Osteoblast (primary cell): ENCODE data around the gene USH2A. TPM values are rescaled to one million over a fixed set of nuclear protein-coding genes. Genes with fewer than 3 reads are reported as not detected.

Source experiments
- DNase-seq: peaks from one replicate; pipeline ENCODE4 v3.0.0; 2011; ENCODE audit warnings: low spot score, mixed read lengths; ENCODE audit not compliant: insufficient read length; ENCODE audit errors: missing footprints
- H2AFZ ChIP-seq: 2 replicates; pipeline ENCODE4 v1.6.0; 2011; ENCODE audit warnings: mild to moderate bottlenecking, low read length
- H3K27ac ChIP-seq: 2 replicates; pipeline ENCODE4 v1.5.1; 2011; ENCODE audit warnings: mild to moderate bottlenecking, low read depth, low read length, moderate library complexity
- H3K27me3 ChIP-seq: 2 replicates; pipeline ENCODE4 v1.6.0; 2012; ENCODE audit warnings: mild to moderate bottlenecking, control low read depth, inconsistent platforms, low read length, moderate library complexity; ENCODE audit not compliant: insufficient read depth
- H3K36me3 ChIP-seq: 2 replicates; pipeline ENCODE4 v1.5.1; 2011; ENCODE audit warnings: mild to moderate bottlenecking, low read length, control low read depth, moderate library complexity; ENCODE audit not compliant: insufficient read depth
- H3K4me1 ChIP-seq: 2 replicates; pipeline ENCODE4 v1.5.1; 2011; ENCODE audit warnings: mild to moderate bottlenecking, low read length, control low read depth, moderate library complexity; ENCODE audit not compliant: insufficient read depth
- H3K4me2 ChIP-seq: 2 replicates; pipeline ENCODE4 v1.6.0; 2011; ENCODE audit warnings: mild to moderate bottlenecking, low read length; ENCODE audit not compliant: insufficient read depth
- H3K4me3 ChIP-seq: fragments of 200-600 bp; sonication (generic); 3 replicates; pipeline ENCODE4 v1.5.1; 2012; ENCODE audit warnings: mild to moderate bottlenecking, low read length, inconsistent platforms; ENCODE audit not compliant: insufficient read depth
- H3K79me2 ChIP-seq: 2 replicates; pipeline ENCODE4 v1.6.0; 2012; ENCODE audit warnings: mild to moderate bottlenecking, low read length, control low read depth, inconsistent platforms; ENCODE audit not compliant: insufficient read depth
- H3K9me3 ChIP-seq: 2 replicates; pipeline ENCODE4 v1.5.1; 2011; ENCODE audit warnings: low read depth, low read length, control low read depth
- H4K20me1 ChIP-seq: 2 replicates; pipeline ENCODE4 v1.6.0; 2012; ENCODE audit warnings: mild to moderate bottlenecking, low read length, control low read depth; ENCODE audit not compliant: insufficient read depth
- CTCF ChIP-seq: IDR thresholded peaks from 2 replicates; pipeline ENCODE4 v1.5.1; 2011; ENCODE audit warnings: mild to moderate bottlenecking, low read depth, low read length, moderate library complexity; ENCODE audit errors: extremely low read depth
- total RNA-seq: library from RNA; depleted of rRNA; stranded (reverse); fragments of >200 nt; gene quantifications from 2 replicates; pipeline ENCODE4 v1.2.3, GENCODE V29; 2012

USH2A gene
- total RNA-seq, 1 donor = under 0.01 TPM

- no peak for TF ChIP-seq CTCF
- Histone ChIP-seq H3K9me3 (no peaks in the 10 kb centered on the region), H3K4me1 (no peaks in the 10 kb centered on the region), H3K27ac (no peak overlapping the region), H3K36me3 (no peaks in the 10 kb centered on the region), H2AFZ (no peak overlapping the region), H4K20me1 (no peaks in the 10 kb centered on the region), H3K27me3 (no peaks in the 10 kb centered on the region), H3K79me2 (no peaks in the 10 kb centered on the region), H3K4me2 (no peak overlapping the region), H3K4me3 (no peak overlapping the region)
- DNase-seq = no peak
Observed at GRCh38 chr1:216176970-216177369, 246.3 kb downstream of the USH2A start.

GRCh38 chr1:216175714-216176113 lies 247.5 kb downstream of the USH2A start:
- TF ChIP-seq CTCF = no peak
- H3K79me2 ChIP-seq = no peaks in the 10 kb centered on the region
- H3K4me1 ChIP-seq = no peaks in the 10 kb centered on the region
- H4K20me1 ChIP-seq = no peaks in the 10 kb centered on the region
- DNase-seq = no peak
- H3K27ac ChIP-seq = no peak overlapping the region
- H3K9me3 ChIP-seq = no peaks in the 10 kb centered on the region
- H3K27me3 ChIP-seq = no peaks in the 10 kb centered on the region
- H3K36me3 ChIP-seq = no peaks in the 10 kb centered on the region
- no peak overlapping the region for H2AFZ ChIP-seq
- no peak overlapping the region for H3K4me2 ChIP-seq
- H3K4me3 ChIP-seq = no peak overlapping the region

GRCh38 chr1:216173376-216173995 lies 249.8 kb downstream of the USH2A start:
- Histone ChIP-seq H3K27me3 (no peaks in the 10 kb centered on the region), H3K4me2 (no peak overlapping the region), H3K79me2 (no peaks in the 10 kb centered on the region), H3K9me3 (no peaks in the 10 kb centered on the region), H2AFZ (no peak overlapping the region), H3K4me1 (no peaks in the 10 kb centered on the region), H3K27ac (no peak overlapping the region), H3K36me3 (no peaks in the 10 kb centered on the region), H4K20me1 (no peaks in the 10 kb centered on the region), H3K4me3 (no peak overlapping the region)
- DNase-seq = no peak
- no peak for TF ChIP-seq CTCF

GRCh38 chr1:216169351-216169750 lies 253.9 kb downstream of the USH2A start:
- Histone ChIP-seq H4K20me1 (no peaks in the 10 kb centered on the region), H3K9me3 (no peaks in the 10 kb centered on the region), H3K27me3 (no peaks in the 10 kb centered on the region), H2AFZ (no peak overlapping the region), H3K27ac (no peak overlapping the region), H3K79me2 (no peaks in the 10 kb centered on the region), H3K4me2 (no peak overlapping the region), H3K36me3 (no peaks in the 10 kb centered on the region), H3K4me3 (no peak overlapping the region), H3K4me1 (no peaks in the 10 kb centered on the region)
- no peak for DNase-seq
- no peak for TF ChIP-seq CTCF
